Retinal pigment epithelial cell (primary cell): Measurements from ENCODE around the gene GFRA1.

Experiments used
- DNase-seq: peaks from one replicate; pipeline ENCODE4 v3.0.0-alpha.2; 2010; ENCODE audit warnings: low read depth
- H3K4me3 ChIP-seq: 2 replicates; pipeline ENCODE4 v1.5.1; 2011; ENCODE audit warnings: mild to moderate bottlenecking, low read length, control low read depth, moderate library complexity
- TF ChIP-seq, protein P1 (sequence below): conservative IDR thresholded peaks from 2 replicates; pipeline ENCODE4 v1.5.1; 2011; ENCODE audit warnings: low read depth, low read length, control low read depth, inconsistent platforms

Gene GFRA1

DNA sequence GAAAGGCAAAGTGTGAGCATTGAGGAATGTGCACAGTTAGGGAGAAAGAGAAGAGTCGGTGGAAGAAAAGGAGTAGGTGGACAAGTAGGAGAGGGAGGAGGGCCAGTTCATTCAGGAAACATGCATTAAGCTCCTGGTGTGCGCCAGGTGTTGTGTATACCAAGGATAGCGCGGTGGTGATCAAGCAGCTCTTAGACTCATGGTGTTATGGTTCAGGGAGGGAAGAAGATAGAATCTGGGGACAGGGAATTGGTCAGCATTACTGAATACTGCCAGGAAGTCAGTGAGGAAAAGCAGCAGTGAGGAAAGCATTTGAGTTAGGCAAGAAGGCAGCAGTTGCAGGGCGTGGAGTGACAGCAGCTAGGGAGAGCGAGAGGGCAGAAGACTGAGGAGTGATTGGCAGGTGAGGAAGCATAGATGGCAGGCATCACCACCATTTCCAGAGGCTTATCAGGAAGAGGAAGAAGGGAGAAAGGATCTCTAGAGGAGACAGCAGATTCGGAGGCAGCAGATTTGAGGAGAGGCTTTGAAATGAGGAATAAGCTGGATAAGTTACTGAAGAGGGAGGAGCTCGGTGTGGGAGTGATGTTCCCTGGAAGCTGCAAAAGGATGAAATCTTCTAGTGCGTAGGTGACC is 265.6 kb downstream of the GFRA1 start:
- no peak overlapping the region for H3K4me3 ChIP-seq
- DNase-seq, result no peak
- TF ChIP-seq, protein P1, sequence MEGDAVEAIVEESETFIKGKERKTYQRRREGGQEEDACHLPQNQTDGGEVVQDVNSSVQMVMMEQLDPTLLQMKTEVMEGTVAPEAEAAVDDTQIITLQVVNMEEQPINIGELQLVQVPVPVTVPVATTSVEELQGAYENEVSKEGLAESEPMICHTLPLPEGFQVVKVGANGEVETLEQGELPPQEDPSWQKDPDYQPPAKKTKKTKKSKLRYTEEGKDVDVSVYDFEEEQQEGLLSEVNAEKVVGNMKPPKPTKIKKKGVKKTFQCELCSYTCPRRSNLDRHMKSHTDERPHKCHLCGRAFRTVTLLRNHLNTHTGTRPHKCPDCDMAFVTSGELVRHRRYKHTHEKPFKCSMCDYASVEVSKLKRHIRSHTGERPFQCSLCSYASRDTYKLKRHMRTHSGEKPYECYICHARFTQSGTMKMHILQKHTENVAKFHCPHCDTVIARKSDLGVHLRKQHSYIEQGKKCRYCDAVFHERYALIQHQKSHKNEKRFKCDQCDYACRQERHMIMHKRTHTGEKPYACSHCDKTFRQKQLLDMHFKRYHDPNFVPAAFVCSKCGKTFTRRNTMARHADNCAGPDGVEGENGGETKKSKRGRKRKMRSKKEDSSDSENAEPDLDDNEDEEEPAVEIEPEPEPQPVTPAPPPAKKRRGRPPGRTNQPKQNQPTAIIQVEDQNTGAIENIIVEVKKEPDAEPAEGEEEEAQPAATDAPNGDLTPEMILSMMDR, result no peak
